ENCODE data around the gene SLC35F4.
"Not testable (repeated sequence)": the region's sequence is repeated elsewhere in the genome, so short reads cannot be mapped to it uniquely, and the experiment has no call there.

SLC35F4 gene

GRCh38 chr14:57771801-57772200, 94.1 kb downstream of the SLC35F4 start:
- DNase-seq = no peak

- no peak for DNase-seq
Observed at GRCh38 chr14:57769863-57770523, 95.9 kb downstream of the SLC35F4 start.

DNA sequence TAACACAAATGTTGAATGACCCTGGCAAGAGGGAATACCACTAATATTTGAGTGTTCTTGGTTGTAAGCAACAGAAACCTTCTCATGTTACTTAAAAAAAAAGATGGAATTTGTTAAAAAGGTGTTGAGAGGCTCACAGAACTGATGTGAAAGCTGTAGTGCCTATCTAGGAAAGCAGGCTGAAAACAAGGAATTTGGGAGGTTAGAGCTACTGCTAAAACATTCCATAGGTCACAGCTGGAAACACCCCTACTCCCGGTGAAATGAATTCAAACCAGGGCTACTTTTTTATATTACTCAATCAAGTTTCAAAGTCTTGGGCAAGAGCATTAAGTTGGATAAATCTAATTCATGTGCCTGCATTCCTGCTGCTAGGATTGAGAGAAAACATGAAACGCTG, 104.1 kb downstream of the SLC35F4 start:
- DNase-seq = no peak

DNA sequence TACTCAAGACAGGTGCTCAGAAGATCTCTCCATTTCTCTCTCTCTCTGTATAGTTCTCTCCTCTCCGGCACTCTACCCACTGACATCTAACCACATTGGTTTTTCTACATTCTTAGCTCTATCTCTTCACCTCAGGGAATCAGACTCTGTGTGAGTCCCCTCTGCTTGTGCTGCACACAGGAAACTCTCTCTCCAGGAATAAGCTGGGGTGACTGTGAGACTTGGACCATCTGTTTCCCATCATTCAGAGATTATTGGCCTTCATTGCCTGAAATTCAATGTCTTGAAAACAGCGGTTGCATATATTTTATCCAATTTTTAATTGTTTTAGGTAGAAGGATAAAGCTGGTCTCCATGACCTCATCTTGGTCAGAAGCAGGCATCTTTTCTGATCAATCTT, 105.0 kb downstream of the SLC35F4 start:
- no peak for DNase-seq

DNA sequence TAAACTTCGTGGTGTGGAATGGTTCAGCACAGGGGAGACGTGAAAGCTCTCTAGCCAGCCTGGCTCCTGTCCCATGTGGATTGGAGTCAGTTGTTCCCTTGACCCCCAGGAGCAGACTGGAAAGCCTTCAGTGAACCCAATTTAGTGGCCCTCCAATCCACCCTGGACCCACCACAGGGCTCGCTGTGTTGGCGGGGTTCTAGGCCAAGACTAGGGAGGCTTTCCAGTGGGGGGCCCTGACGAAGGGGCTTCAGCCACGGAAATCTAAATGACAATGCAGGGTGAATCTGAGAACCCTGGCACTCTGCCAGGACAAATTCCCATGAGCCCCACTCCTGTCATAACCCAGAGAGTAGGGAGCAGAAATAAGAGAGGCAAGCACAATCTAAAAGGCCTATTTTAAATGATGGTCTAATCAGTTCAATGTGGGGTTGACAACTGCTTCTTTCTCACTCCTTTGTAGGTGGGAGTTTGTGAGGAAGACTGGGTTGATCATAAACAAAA, 110.8 kb downstream of the SLC35F4 start:
- DNase-seq = no peak

GRCh38 chr14:57754527-57754926, 111.4 kb downstream of the SLC35F4 start:
- no peak for DNase-seq

GRCh38 chr14:57753821-57754220, 112.1 kb downstream of the SLC35F4 start:
- no peak for DNase-seq

DNA sequence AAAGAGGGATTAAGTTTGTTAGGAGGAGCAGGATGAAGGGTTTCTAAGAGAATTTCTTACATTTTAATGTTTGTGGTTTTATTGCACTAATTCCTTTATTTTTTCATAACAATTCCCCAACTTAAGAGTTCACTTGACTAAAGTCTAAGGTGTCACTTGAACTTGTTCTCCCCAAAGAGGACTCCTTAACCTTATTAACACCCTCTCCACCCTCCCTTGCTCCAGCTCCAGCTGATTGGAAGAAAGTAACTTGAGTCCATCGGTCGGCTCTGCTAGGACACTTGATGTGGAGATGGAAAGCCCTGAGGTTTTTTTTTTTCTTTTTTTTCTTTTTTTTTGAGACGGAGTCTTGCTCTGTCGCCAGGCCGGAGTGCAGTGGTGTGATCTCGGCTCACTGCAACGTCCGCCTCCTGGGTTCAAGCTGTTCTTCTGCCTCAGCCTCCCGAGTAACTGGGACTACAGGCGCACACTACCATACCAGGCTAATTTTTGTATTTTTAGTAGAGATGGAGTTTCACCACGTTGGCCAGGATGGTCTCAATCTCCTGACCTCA, 113.7 kb downstream of the SLC35F4 start:
- DNase-seq = not testable (repeated sequence)

DNA sequence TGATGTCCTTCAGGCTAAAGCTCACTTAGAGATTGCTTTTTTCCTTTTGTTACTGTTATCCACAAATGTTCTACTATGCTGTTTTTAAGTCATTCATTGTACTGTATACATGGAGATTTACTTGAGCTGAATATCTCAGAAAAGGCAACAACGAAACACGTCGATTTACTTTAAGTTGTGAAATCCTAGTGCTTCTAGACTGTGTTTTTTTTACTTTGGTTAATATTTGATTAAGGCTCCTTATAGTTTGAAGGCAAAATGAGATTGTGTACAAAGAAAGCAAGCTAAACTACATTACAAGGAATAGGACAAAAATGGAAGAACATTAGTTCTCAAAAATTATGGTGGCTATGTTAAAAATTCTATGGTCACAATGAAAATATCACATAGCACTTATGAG, 114.5 kb downstream of the SLC35F4 start:
- DNase-seq = no peak

- no peak for DNase-seq
Observed at GRCh38 chr14:57749267-57749666, 116.6 kb downstream of the SLC35F4 start.

GRCh38 chr14:57748279-57748678, 117.6 kb downstream of the SLC35F4 start:
- DNase-seq = no peak

GRCh38 chr14:57747036-57747435, 118.9 kb downstream of the SLC35F4 start:
- DNase-seq = no peak

- no peak for DNase-seq
Observed at GRCh38 chr14:57746563-57746962, 119.3 kb downstream of the SLC35F4 start.

- DNase-seq = no peak
Observed at GRCh38 chr14:57739516-57739915, 126.4 kb downstream of the SLC35F4 start.

DNA sequence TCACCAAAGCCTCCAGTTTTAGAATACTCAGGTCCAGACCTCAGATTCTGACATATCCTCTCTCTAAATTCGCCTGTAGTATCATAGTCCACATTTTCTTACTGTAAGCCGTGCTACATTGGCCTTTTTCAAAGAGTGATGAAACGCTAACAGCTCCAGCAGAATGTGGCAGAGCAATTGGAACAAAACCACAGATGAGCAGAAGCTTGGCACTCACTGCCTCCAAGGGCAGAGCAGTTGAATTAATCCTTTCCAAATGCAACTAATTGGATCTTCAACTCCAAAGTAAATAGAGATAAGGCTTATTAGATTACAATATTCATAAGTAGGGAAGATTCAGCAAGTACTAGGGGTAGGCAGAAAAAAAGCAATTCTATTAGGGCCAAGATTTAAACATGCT, 128.3 kb downstream of the SLC35F4 start:
- DNase-seq = no peak

DNA sequence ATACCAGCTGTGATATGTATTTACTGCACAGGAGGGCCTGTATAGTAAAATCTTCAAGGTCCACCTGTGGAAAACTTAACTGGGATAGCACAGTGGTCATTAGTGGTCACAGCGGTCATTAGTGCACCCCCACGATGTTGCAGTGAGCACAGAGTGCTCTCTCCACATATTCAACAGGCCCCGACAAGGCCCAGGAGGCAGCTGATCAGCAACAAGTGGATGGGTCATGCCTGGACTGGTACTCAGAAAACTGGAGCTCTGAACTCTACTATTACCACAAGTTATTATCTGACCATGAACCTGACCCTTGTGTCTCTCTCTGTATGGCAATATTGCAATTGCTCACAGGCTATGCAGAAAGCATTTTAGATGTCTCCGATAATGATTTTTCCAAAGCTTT, 129.5 kb downstream of the SLC35F4 start:
- no peak for DNase-seq

DNA sequence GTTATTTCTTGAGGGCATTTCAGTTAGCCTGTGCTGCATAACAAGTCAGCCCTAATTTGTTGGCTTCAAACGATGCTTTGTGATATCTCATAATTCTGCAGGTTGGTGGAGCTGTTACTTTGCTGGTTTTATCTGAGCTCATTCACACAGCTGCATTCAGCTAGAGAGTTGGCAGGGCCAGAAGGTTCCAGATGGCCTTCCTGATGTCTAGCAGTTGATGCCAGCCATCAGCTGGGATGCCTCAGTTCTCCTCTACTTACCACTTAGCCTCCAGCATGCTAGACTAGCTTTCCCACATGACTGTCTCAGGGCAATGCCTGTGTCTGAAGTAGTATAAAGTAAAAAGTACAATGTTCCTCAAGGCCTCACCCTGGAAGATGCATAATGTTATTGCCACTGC, 130.6 kb downstream of the SLC35F4 start:
- DNase-seq = no peak

DNA sequence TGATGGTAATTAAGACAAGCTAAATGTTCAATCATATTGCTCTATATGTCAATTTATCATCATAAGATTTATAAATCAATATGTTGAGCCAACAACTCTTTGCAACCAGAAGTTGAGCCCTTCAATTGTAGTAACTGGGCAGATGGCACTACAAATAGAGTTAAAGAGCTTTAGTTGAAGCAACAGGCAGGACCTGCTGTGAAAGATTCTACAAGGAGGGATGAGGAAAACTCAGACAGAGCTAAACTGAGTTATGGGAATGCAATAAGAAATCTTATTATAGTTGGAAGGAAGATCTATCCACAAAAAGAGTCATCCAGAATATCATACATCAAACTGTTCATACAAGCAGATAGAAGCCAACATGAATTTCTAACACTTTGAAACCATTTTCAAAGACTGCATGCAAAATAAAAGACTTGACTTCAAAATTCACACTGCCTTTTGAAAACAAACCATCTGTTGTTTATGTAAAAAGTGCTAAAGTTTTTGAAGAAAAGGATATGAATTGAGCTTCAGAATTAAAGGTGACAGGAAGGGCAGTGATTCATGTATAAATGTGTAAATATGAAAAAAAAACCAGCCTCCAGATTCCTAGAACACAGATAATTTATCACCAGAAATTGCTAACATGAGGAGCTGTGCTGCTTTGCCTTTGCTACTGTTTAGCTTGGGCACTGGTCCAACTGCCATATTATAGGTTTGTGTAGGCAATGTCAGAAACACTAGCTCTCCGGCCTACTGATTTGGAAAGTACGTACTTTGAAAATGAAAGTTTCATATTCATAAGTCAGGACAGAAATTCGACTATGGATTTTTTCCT, 133.2 kb downstream of the SLC35F4 start:
- DNase-seq = no peak

DNA sequence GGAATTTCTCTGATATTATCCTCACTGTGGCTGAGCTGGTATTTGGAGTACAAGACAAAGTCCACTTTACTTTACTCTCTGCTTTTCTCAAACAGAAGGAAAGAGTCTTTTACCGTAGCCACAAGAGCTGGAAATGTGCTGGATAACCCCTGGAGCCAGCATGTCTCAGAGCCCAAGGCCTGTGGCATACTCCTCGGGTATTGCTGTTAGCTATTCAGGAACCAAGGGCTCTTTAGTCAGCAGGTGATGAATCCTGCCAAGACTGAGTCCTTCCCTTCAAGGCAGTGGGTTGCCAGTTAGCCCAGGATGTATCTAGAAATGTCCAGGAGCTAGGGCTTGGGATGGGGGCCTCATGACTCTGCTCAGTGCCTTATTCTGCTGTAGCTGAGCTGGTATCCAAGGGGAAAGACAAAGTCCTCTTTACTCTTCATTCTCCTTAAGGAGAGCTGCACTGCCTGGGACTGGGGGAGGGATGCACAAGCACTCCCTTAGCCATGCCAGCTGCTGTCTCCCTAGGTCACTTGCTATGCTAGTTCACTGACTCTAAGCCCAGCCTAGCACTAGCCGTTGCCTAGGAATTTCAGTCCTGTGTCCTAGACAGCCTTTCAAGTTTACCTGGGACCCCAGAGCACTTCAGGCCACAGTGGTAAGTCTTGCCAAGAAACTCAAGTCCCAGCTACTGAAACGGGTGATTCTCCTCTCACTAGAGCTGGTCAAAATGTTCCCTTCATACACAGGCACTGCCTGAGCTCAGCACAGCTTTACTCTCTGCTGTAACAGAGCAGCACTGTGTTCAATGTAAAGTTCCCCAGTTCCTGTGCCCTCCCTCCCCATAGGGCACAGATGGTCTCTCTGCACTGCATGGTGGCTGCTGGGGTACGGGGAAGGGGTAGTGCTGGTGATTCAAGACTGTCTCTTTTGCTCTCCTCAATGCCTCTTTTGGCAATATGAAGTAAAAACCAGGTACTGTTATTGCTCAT, 136.4 kb downstream of the SLC35F4 start:
- no peak for DNase-seq

GRCh38 chr14:57725399-57726077, 140.4 kb downstream of the SLC35F4 start:
- no peak for DNase-seq

- not testable (repeated sequence) for DNase-seq
Observed at GRCh38 chr14:57722141-57722540, 143.8 kb downstream of the SLC35F4 start.

- DNase-seq = no peak
Observed at GRCh38 chr14:57714487-57714931, 151.4 kb downstream of the SLC35F4 start.
